D721Med (cell line): ENCODE results near the gene FBXL14.

Experiments
- DNase-seq: peaks from one replicate; pipeline ENCODE4 v3.0.0; 2011; ENCODE audit warnings: low spot score; ENCODE audit not compliant: insufficient read length
- FAIRE-seq: peaks from 2 replicates; lab custom pipeline; 2011; peaks lifted over from hg19 to GRCh38; lab: Jason Lieb, UNC
- TF ChIP-seq, protein P1 (sequence below): IDR thresholded peaks from 2 replicates; pipeline ENCODE4 v1.5.1; 2012; ENCODE audit warnings: mild to moderate bottlenecking, control low read depth; ENCODE audit not compliant: insufficient read depth; ENCODE audit errors: missing control alignments

Gene FBXL14

DNA sequence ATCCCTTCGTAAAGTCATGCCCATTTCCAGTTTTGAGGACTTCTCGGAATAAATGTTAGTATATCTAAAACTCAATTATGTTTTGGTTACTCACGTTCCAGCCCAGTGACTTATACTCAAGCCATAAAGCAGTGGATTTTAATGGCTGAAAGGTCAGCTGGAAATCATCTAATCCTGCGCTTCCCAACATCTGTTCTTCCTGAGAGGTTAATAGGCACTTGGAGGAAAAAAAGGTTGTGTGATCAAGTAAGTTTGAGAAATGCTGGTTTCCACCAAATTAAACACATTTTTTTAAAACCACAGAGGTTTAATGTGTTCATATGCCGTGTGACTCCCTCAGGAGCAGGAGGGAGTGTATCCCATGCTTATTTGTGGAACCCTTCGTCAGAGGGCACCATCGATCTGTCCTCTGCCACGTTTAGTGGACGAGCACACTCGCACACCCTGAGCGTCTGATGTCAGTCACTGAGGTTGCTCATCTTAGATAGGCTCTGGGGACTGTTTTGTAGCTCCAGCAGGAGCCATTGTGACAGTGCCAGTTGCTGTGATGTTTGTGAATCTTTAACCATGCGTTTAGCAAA, 41.4 kb downstream of the FBXL14 start:
- FAIRE-seq (no peak), DNase-seq (no peak)
- TF ChIP-seq, protein P1, sequence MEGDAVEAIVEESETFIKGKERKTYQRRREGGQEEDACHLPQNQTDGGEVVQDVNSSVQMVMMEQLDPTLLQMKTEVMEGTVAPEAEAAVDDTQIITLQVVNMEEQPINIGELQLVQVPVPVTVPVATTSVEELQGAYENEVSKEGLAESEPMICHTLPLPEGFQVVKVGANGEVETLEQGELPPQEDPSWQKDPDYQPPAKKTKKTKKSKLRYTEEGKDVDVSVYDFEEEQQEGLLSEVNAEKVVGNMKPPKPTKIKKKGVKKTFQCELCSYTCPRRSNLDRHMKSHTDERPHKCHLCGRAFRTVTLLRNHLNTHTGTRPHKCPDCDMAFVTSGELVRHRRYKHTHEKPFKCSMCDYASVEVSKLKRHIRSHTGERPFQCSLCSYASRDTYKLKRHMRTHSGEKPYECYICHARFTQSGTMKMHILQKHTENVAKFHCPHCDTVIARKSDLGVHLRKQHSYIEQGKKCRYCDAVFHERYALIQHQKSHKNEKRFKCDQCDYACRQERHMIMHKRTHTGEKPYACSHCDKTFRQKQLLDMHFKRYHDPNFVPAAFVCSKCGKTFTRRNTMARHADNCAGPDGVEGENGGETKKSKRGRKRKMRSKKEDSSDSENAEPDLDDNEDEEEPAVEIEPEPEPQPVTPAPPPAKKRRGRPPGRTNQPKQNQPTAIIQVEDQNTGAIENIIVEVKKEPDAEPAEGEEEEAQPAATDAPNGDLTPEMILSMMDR = no peak

- FAIRE-seq (no peak), DNase-seq (no peak)
- TF ChIP-seq, protein P1 = no peak
These were observed 42.2 kb downstream of the FBXL14 start for GRCh38 chr12:1552171-1552570.

GRCh38 chr12:1551496-1551895, 42.9 kb downstream of the FBXL14 start:
- no peak for DNase-seq
- TF ChIP-seq, protein P1 = no peak
- FAIRE-seq = no peak

DNA sequence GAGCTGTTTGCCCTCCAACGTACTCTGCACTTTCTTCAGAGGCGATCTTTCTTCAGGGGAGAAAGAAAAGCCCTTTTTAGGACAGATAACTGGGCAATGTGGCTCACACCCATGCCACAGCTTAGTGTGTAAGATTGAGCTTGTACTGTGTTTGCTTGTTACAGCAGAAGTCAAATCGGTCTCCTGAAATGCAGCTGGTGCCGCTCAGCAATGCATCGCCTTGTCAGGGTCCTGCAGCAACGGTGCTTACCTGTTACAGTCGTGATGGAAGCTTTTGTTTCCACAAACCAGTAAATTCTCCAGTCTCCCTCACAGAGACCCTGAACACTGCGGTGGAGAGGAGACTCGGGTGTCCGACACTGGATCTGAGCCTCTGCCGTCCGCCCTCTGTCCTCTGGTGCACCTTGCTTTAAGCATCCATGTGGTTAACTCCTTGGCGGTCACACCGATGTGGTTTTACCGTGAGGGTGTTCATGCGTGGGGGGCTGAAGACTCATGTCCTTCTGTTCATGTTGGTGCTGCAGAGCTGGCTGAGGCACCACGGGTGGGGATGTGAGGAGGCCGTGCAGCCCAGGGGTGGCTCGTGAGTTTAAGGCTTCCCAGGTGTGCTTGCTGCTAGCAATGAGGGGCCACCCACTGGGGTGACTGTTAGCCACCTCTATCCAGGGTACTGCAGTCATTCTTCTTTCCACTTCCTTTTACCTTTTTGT, 47.3 kb downstream of the FBXL14 start:
- no peak for DNase-seq
- TF ChIP-seq, protein P1 = no peak
- FAIRE-seq = no peak

DNA sequence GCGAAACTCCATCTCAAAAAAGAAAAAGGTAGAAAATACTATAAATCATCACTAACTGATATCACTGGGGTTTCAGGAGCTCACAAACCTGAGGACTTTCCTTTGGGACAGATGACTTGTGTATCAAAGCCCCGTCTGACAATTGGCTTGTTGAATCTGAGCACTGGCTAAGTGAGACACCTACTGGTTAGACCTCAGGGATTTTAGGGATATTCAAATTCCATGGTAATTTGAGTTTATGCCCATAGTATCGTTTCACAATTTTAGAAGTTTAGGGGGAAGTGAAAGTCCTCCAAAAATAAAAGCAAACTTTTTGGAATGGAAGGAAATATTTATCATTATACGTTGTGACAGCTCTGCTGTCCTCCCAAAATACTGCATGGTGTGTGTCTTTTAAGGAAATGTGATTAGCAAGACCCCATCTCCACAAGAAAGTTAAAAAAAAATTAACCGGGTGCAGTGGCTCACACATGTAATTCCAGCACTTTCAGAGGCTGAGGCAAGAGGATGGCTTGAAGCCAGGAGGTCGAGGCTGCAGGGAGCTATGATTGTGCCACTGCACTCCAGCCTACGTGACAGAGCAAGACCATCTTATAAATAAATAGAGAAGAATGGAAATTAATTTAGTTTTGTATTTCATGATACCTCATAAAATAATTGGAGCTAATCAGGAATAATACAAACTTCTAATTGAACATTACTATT, 49.2 kb downstream of the FBXL14 start:
- FAIRE-seq (no peak), DNase-seq (no peak)
- TF ChIP-seq, protein P1 = peak; percentile 33

DNA sequence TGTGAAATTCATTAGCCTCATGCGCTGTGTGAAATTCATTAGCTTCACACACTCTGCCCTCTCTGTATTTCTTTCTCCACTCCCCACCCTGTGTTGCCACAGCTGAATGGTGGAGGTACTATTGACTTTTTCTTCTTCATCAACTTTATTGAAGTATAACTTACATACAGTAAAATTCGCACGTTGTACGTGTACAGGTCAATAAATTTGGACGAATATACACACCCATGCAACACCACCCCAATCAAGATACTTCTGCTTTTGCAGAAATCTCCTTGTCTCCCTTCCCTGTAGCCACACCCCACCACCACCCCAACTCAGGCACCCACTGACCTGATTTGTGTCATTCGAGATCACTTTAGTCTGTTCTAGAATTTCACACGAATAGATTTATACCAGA, 51.8 kb downstream of the FBXL14 start:
- TF ChIP-seq, protein P1 = no peak
- FAIRE-seq (no peak), DNase-seq (no peak)
